Measurements from ENCODE around the gene SMPDL3A. TPM values are rescaled to one million over a fixed set of nuclear protein-coding genes. Genes with fewer than 3 reads are reported as not detected.
"Not testable (repeated sequence)": the region's sequence is repeated elsewhere in the genome, so short reads cannot be mapped to it uniquely, and the experiment has no call there.

The SMPDL3A gene, protein sequence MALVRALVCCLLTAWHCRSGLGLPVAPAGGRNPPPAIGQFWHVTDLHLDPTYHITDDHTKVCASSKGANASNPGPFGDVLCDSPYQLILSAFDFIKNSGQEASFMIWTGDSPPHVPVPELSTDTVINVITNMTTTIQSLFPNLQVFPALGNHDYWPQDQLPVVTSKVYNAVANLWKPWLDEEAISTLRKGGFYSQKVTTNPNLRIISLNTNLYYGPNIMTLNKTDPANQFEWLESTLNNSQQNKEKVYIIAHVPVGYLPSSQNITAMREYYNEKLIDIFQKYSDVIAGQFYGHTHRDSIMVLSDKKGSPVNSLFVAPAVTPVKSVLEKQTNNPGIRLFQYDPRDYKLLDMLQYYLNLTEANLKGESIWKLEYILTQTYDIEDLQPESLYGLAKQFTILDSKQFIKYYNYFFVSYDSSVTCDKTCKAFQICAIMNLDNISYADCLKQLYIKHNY
- 48.7 TPM for polyA plus RNA-seq
- long read RNA-seq, donor 1, transcript SMPDL3A-201 (8 exons, 1,851 nt) = major isoform, 17 of 115 reads
- long read RNA-seq, donor 1, partial matches to known transcripts = 95 of 115 reads
- long read RNA-seq, donor 1, other reads (novel, unspliced or antisense) = 0 of 115 reads
- long read RNA-seq, donor 2, transcript SMPDL3A-201 (8 exons, 1,851 nt) = major isoform, 26 of 42 reads
- long read RNA-seq, donor 2, transcript SMPDL3A-203 (7 exons, 1,755 nt) = minor isoform, 6 of 42 reads
- long read RNA-seq, donor 2, partial matches to known transcripts = 10 of 42 reads
- long read RNA-seq, donor 2, other reads (novel, unspliced or antisense) = 0 of 42 reads
- long read RNA-seq, donor 3, transcript SMPDL3A-201 (8 exons, 1,851 nt) = major isoform, 37 of 287 reads
- long read RNA-seq, donor 3, transcript SMPDL3A-203 (7 exons, 1,755 nt) = minor isoform, 7 of 287 reads
- long read RNA-seq, donor 3, partial matches to known transcripts = 233 of 287 reads
- long read RNA-seq, donor 3, other reads (novel, unspliced or antisense) = 10 of 287 reads
- long read RNA-seq, donor 4, partial matches to known transcripts = 0 of 2 reads
- long read RNA-seq, donor 4, other reads (novel, unspliced or antisense) = 0 of 2 reads
- long read RNA-seq, donor 5, transcript SMPDL3A-201 (8 exons, 1,851 nt) = major isoform, 18 of 21 reads
- long read RNA-seq, donor 5, partial matches to known transcripts = 0 of 21 reads
- long read RNA-seq, donor 5, other reads (novel, unspliced or antisense) = 0 of 21 reads
- long read RNA-seq, donor 6, transcript SMPDL3A-201 (8 exons, 1,851 nt) = major isoform, 20 of 22 reads
- long read RNA-seq, donor 6, partial matches to known transcripts = 0 of 22 reads
- long read RNA-seq, donor 6, other reads (novel, unspliced or antisense) = 0 of 22 reads
- long read RNA-seq, donor 7, transcript SMPDL3A-201 (8 exons, 1,851 nt) = major isoform, 6 of 9 reads
- long read RNA-seq, donor 7, partial matches to known transcripts = 0 of 9 reads
- long read RNA-seq, donor 7, other reads (novel, unspliced or antisense) = 0 of 9 reads
- long read RNA-seq, donor 8, transcript SMPDL3A-203 (7 exons, 1,755 nt) = minor isoform, 5 of 31 reads
- long read RNA-seq, donor 8, transcript SMPDL3A-201 (8 exons, 1,851 nt) = major isoform, 17 of 31 reads
- long read RNA-seq, donor 8, partial matches to known transcripts = 8 of 31 reads
- long read RNA-seq, donor 8, other reads (novel, unspliced or antisense) = 0 of 31 reads
- long read RNA-seq, donor 9, transcript SMPDL3A-201 (8 exons, 1,851 nt) = major isoform, 21 of 105 reads
- long read RNA-seq, donor 9, partial matches to known transcripts = 80 of 105 reads
- long read RNA-seq, donor 9, other reads (novel, unspliced or antisense) = 0 of 105 reads
- long read RNA-seq, donor 10, transcript SMPDL3A-201 (8 exons, 1,851 nt) = major isoform, 15 of 19 reads
- long read RNA-seq, donor 10, partial matches to known transcripts = 0 of 19 reads
- long read RNA-seq, donor 10, other reads (novel, unspliced or antisense) = 0 of 19 reads
- long read RNA-seq, donor 11, transcript SMPDL3A-201 (8 exons, 1,851 nt) = major isoform, 9 of 87 reads
- long read RNA-seq, donor 11, partial matches to known transcripts = 73 of 87 reads
- long read RNA-seq, donor 11, other reads (novel, unspliced or antisense) = 0 of 87 reads

- H3K36me3 ChIP-seq (ENCODE audit: control insufficient read depth, insufficient read depth, low read length) = no peaks in the 10 kb centered on the region
- peaks cover 29% of the 10 kb centered on the region for H3K4me1 ChIP-seq (ENCODE audit: control insufficient read depth, insufficient read depth, low read length)
- WGBS (ENCODE audit: insufficient coverage, low lambda C conversion rate) = no CpG with 5 or more reads among the region's 71 CpGs
- peak within 1 kb of the TSS; percentile 88 for H3K27ac ChIP-seq (ENCODE audit: low read length)
- no peaks in the 10 kb centered on the region for H3K9me3 ChIP-seq (ENCODE audit: control insufficient read depth, low read depth, low read length)
- no peaks in the 10 kb centered on the region for H3K27me3 ChIP-seq (ENCODE audit: control insufficient read depth, insufficient read depth, low read length)
- peak within 1 kb of the TSS; percentile 63 for H3K4me3 ChIP-seq (ENCODE audit: low read length)
- peak; percentile 72 to 93 for DNase-seq
Observed at GRCh38 chr6:122789182-122790027, at the start of gene SMPDL3A. Gene SMPDL3A (plus strand): TSS chr6:122789258. CDS start chr6:122789347, 89 bp downstream.

GRCh38 chr6:122740091-122740490, 49.0 kb upstream of the SMPDL3A start:
- no peak overlapping the region for H3K4me3 ChIP-seq (ENCODE audit: low read length)
- no peaks in the 10 kb centered on the region for H3K27me3 ChIP-seq (ENCODE audit: control insufficient read depth, insufficient read depth, low read length)
- no peaks in the 10 kb centered on the region for H3K4me1 ChIP-seq (ENCODE audit: control insufficient read depth, insufficient read depth, low read length)
- H3K9me3 ChIP-seq (ENCODE audit: control insufficient read depth, low read depth, low read length) = no peaks in the 10 kb centered on the region
- no CpG with 5 or more reads among the region's 2 CpGs for WGBS (ENCODE audit: insufficient coverage, low lambda C conversion rate)
- H3K36me3 ChIP-seq (ENCODE audit: control insufficient read depth, insufficient read depth, low read length) = no peaks in the 10 kb centered on the region
- DNase-seq = no peak
- no peak overlapping the region for H3K27ac ChIP-seq (ENCODE audit: low read length)

DNA sequence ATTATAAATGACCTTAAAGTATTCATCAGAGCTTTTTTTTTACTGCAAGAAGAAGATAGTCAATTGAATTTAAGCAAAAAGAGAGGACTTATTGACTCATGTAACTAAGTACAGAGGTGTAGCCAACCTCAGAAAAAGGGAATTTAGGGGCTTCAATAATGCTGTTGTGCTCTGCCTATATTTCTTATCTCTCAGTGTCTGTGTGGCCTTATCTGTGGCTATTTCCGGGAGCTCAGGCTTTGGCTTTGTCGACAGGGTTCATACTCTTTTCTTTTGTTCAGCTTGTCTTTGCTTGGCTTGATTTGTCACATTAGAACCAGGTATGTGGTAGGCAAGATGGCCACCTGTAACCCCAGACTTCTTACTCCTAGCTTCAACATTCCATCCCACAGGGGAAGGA, 48.1 kb upstream of the SMPDL3A start:
- DNase-seq = no peak
- Histone ChIP-seq H3K36me3 (ENCODE audit: control insufficient read depth, insufficient read depth, low read length) (no peaks in the 10 kb centered on the region), H3K4me1 (ENCODE audit: control insufficient read depth, insufficient read depth, low read length) (no peaks in the 10 kb centered on the region), H3K27ac (ENCODE audit: low read length) (no peak overlapping the region), H3K27me3 (ENCODE audit: control insufficient read depth, insufficient read depth, low read length) (no peaks in the 10 kb centered on the region), H3K9me3 (ENCODE audit: control insufficient read depth, low read depth, low read length) (no peaks in the 10 kb centered on the region), H3K4me3 (ENCODE audit: low read length) (no peak overlapping the region)
- WGBS (ENCODE audit: insufficient coverage, low lambda C conversion rate) = no CpG with 5 or more reads among the region's 2 CpGs

GRCh38 chr6:122744247-122744646, 44.8 kb upstream of the SMPDL3A start:
- not testable (repeated sequence) for H3K27ac ChIP-seq (ENCODE audit: low read length); H3K27me3 ChIP-seq (ENCODE audit: control insufficient read depth, insufficient read depth, low read length); H3K4me3 ChIP-seq (ENCODE audit: low read length); H3K4me1 ChIP-seq (ENCODE audit: control insufficient read depth, insufficient read depth, low read length); DNase-seq; H3K36me3 ChIP-seq (ENCODE audit: control insufficient read depth, insufficient read depth, low read length); H3K9me3 ChIP-seq (ENCODE audit: control insufficient read depth, low read depth, low read length)
- WGBS (ENCODE audit: insufficient coverage, low lambda C conversion rate) = 100% methylated on average over 1 of the region's 8 CpGs

- not testable (repeated sequence) for H3K27ac ChIP-seq (ENCODE audit: low read length); H3K27me3 ChIP-seq (ENCODE audit: control insufficient read depth, insufficient read depth, low read length); H3K4me1 ChIP-seq (ENCODE audit: control insufficient read depth, insufficient read depth, low read length); H3K9me3 ChIP-seq (ENCODE audit: control insufficient read depth, low read depth, low read length); H3K36me3 ChIP-seq (ENCODE audit: control insufficient read depth, insufficient read depth, low read length); DNase-seq; H3K4me3 ChIP-seq (ENCODE audit: low read length)
- no CpG with 5 or more reads among the region's 3 CpGs for WGBS (ENCODE audit: insufficient coverage, low lambda C conversion rate)
Observed at GRCh38 chr6:122744856-122745255, 44.2 kb upstream of the SMPDL3A start.

GRCh38 chr6:122746688-122747087, 42.4 kb upstream of the SMPDL3A start:
- Histone ChIP-seq H3K27me3 (ENCODE audit: control insufficient read depth, insufficient read depth, low read length) (no peaks in the 10 kb centered on the region), H3K27ac (ENCODE audit: low read length) (no peak overlapping the region), H3K4me3 (ENCODE audit: low read length) (no peak overlapping the region), H3K36me3 (ENCODE audit: control insufficient read depth, insufficient read depth, low read length) (no peaks in the 10 kb centered on the region), H3K4me1 (ENCODE audit: control insufficient read depth, insufficient read depth, low read length) (no peaks in the 10 kb centered on the region), H3K9me3 (ENCODE audit: control insufficient read depth, low read depth, low read length) (no peaks in the 10 kb centered on the region)
- WGBS (ENCODE audit: insufficient coverage, low lambda C conversion rate) = 93% methylated on average over 3 of the region's 9 CpGs
- DNase-seq = no peak

GRCh38 chr6:122747573-122747972, 41.5 kb upstream of the SMPDL3A start:
- Histone ChIP-seq H3K4me3 (ENCODE audit: low read length) (no peak overlapping the region), H3K9me3 (ENCODE audit: control insufficient read depth, low read depth, low read length) (no peaks in the 10 kb centered on the region), H3K27ac (ENCODE audit: low read length) (no peak overlapping the region), H3K27me3 (ENCODE audit: control insufficient read depth, insufficient read depth, low read length) (no peaks in the 10 kb centered on the region), H3K4me1 (ENCODE audit: control insufficient read depth, insufficient read depth, low read length) (no peaks in the 10 kb centered on the region), H3K36me3 (ENCODE audit: control insufficient read depth, insufficient read depth, low read length) (no peaks in the 10 kb centered on the region)
- WGBS (ENCODE audit: insufficient coverage, low lambda C conversion rate) = no CpG with 5 or more reads among the region's 10 CpGs
- DNase-seq = no peak

GRCh38 chr6:122748945-122749344, 40.1 kb upstream of the SMPDL3A start:
- not testable (repeated sequence) for H3K27ac ChIP-seq (ENCODE audit: low read length); H3K9me3 ChIP-seq (ENCODE audit: control insufficient read depth, low read depth, low read length); H3K4me3 ChIP-seq (ENCODE audit: low read length); DNase-seq; H3K4me1 ChIP-seq (ENCODE audit: control insufficient read depth, insufficient read depth, low read length); H3K27me3 ChIP-seq (ENCODE audit: control insufficient read depth, insufficient read depth, low read length); H3K36me3 ChIP-seq (ENCODE audit: control insufficient read depth, insufficient read depth, low read length)
- WGBS (ENCODE audit: insufficient coverage, low lambda C conversion rate) = no CpG with 5 or more reads among the region's 5 CpGs

Measured in large intestine (tissue), 12 donors.